Activated CD4-positive, alpha-beta T cell treated with anti-CD3 and anti-CD28 coated beads, Interleukin-2, Interleukin-4, amounts not matched to agents 100 ng/mL and 50 ng/mL, durations not matched to agents 16 hours and 8 hours (primary cell): Measurements from ENCODE around the gene CPVL.
A peak's percentile ranks its signal among the peaks of the same experiment; 100 is the strongest.

Experiments
- DNase-seq: peaks from one replicate; pipeline ENCODE4 v3.0.0-alpha.2; 2020; ENCODE audit warnings: low spot score

The CPVL gene

GRCh38 chr7:28973591-28973990 is 172.7 kb downstream of the CPVL start:
- no peak for DNase-seq

DNA sequence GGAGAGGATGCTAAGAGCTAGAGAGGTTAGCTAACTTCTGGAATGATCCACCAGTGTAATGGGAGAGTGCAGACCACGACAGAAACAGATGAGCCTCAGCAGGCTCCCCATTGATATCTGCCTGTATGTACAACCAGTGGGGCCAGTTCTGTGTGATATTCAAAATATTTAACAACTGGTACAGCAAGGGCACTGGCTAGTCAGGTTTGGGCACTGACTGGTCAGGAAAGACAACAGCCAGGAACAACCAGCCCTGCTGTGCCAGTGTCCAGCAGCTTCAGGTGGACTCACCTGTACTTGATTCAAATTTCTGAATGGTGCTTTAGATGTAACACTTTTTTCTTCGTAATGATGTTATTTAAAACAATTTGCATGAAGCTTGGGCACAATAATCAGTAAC is 182.3 kb downstream of the CPVL start:
- no peak for DNase-seq

DNA sequence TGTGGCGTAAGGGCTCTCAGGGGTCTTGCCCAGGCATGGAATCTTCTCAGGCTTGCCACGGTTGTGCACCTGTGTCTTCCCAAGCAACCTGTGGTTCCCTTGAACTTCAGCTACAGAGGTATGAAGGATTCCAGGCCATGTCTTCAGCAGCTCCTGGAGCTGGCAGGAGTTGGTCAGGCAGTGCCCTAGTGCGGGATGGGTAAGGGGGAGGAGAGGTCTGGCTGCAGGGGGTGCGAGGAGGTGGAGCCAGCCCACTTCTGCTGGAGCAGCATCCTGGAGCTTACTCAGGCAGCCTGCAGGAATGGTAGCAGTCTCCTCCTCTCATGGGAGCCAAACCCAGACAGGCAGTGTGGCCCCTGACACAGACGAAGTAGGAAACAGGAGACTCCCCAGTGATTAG is 184.4 kb downstream of the CPVL start:
- no peak for DNase-seq

- DNase-seq, result no peak
These were observed 186.1 kb downstream of the CPVL start for GRCh38 chr7:28960071-28960840.

GRCh38 chr7:28958980-28959347 is 187.4 kb downstream of the CPVL start:
- no peak for DNase-seq

DNA sequence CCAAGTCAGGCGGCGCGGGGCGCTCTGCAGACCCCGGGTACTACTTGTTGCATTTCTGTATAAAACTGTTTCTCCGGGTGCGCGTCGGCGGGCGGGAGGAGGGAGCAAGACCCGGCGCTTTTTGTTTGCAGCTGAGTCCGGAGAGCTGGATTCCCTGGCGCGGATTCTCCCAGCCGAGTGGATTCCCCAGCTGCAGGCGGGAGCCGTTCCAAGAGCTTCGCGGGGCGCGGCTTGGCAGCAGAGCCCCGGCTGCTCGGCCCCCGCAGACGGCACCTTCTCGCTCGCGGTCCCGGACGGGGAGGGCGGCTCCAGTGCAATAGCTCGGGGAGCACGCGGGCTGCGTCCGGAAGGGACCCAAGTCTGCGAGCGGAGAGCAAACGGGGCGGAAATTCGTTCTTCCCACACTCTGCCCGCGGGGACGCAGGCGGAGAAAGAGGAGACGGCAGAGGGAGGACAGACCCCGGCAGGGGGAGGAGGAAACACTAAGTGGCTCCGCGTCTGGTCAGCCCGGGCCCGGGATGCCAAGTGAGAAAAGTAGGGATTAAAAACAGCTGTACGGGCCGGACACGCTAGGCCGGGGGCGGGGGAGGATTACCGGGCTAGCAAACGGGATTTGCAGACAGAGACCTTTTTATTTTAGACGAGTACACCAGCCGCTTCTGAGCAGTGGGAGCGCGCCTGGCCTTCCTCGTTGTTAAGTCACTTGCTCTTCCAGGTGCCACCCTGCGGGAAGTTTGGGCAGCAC is 187.9 kb downstream of the CPVL start, which contains the start of gene TRIL:
TSS of gene TRIL (minus strand) at position 96 of the 745 bp plus-strand sequence. CDS start 284 bp downstream, outside the sequence.
- DNase-seq, result no peak

- DNase-seq, result no peak
These were observed 188.5 kb downstream of the CPVL start for GRCh38 chr7:28957751-28958234.

DNA sequence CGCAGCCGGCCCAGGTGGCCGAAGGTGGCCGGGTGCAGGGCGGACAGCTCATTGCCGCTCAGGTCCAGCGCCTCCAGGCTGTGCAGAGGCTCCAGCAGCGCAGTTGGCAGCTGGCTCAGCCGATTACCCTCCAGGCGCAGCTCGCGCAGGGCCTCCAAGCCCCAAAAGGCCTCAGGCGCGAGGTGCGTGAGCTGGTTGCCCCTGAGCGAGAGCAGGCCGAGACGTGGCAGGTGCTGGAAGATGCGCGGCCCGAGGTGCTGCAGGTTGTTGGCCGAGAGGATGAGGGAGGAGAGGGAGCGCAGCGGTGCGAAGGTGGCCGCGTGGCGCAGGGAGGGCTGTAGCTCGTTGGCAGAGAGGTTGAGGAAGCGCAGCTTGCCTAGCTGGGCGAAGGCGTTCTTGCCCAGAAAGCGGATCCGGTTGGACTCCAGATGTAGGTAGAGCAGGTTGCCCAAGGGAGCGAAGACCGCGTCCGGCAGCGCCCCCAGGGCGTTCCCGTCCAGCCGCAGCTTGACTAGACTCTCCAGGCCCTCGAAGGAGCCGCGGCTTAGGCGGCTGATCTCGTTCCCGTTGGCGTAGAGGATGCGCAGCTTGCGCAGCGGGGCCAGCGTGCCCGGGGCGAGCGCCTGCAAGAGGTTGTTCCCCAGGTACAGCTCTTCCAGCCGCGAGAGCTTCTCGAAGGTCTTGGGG is 189.1 kb downstream of the CPVL start:
- DNase-seq, result no peak

GRCh38 chr7:28956608-28957063 is 189.7 kb downstream of the CPVL start:
- peak; percentile 20 for DNase-seq

DNA sequence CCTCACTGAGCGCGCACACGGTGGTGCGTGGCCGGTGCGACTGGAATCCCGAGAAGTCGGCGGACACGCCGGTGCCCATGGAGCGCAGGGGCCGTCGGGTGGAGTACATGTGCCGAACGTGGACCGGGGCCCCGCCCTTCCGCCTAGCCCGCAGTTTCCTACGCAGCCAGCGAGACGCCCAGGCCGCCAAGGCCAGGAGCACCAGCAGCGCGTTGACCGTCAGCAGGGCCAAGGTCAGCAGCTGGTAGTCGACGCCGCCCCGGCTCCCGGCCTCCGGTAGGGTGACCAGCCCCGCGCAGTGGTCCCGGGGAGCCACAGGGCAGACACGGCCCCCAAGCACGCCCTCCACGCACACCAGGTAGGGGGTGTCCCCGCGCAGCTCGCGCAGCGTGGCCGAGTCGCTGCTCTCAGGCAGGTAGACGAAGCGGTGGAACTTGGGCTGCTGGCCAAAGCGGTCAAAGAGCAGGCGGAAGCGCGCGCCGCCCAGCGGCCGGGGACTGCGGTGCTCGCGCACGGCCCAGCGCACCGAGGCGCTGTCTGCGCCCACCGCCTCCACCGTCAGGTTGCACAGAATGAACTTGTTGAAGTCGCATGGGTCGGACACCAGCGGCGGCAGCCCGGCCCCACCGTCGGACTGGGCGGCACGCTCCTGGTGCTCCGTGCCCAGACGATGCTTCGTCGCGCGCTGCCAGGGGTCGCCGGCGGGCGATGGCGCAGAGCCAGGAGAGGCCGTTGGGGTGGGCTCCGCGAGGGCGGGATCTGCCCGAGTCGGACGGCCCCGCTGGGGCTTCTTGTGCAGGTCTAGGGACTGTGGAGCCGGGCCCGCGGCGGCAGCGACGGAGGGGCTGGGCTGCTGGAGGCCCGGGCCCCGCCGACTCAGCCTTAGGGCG is 190.4 kb downstream of the CPVL start:
- DNase-seq, result peak; percentile 12

DNA sequence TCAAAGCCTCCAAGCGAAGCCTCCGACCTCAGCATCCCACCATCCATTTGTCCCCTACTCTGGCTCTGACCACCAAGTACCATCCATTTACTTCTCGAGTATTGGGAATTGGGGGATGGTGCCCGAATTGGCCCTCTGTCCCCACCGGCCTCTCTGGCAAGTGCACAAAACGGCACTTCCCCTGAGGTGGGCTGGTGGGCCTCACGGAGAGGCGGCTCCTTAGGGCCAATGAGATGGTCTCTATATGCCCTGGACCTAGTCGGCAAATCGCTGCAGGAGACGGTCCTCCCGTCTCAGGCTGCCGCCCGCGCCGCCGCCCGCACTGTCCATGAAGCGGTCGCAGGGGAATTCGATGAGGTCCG is 191.0 kb downstream of the CPVL start:
- DNase-seq, result no peak

- no peak for DNase-seq
These were observed 191.4 kb downstream of the CPVL start for GRCh38 chr7:28954946-28955345.

GRCh38 chr7:28954471-28954870 is 191.9 kb downstream of the CPVL start:
- DNase-seq, result no peak

- DNase-seq, result no peak
These were observed 192.7 kb downstream of the CPVL start for GRCh38 chr7:28953633-28954032.
